Neural progenitor cell (in vitro differentiated cells): ENCODE results near the gene ACSL4.

Source experiments
- EZH2 ChIP-seq: fragments of 200-600 bp; sonication (generic); IDR thresholded peaks from 2 replicates; pipeline ENCODE4 v1.6.1; 2017; ENCODE audit warnings: antibody characterized with exemption, mild to moderate bottlenecking, moderate library complexity
- EZH2phosphoT487 ChIP-seq: fragments of 200-600 bp; sonication (generic); IDR thresholded peaks from 2 replicates; pipeline ENCODE4 v1.6.1; 2017; ENCODE audit warnings: antibody characterized with exemption
- TF ChIP-seq, protein P1 (sequence below): fragments of 200-600 bp; sonication (generic); IDR thresholded peaks from 2 replicates; pipeline ENCODE4 v1.5.1; 2017; ENCODE audit warnings: antibody characterized with exemption, mild to moderate bottlenecking

GRCh38 chrX:109776432-109776831, 43.4 kb upstream of the ACSL4 start:
- TF ChIP-seq EZH2phosphoT487 (no peak), EZH2 (no peak)
- TF ChIP-seq, protein P1, sequence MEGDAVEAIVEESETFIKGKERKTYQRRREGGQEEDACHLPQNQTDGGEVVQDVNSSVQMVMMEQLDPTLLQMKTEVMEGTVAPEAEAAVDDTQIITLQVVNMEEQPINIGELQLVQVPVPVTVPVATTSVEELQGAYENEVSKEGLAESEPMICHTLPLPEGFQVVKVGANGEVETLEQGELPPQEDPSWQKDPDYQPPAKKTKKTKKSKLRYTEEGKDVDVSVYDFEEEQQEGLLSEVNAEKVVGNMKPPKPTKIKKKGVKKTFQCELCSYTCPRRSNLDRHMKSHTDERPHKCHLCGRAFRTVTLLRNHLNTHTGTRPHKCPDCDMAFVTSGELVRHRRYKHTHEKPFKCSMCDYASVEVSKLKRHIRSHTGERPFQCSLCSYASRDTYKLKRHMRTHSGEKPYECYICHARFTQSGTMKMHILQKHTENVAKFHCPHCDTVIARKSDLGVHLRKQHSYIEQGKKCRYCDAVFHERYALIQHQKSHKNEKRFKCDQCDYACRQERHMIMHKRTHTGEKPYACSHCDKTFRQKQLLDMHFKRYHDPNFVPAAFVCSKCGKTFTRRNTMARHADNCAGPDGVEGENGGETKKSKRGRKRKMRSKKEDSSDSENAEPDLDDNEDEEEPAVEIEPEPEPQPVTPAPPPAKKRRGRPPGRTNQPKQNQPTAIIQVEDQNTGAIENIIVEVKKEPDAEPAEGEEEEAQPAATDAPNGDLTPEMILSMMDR: no peak
